Measurements from ENCODE around the gene SYNE1.

Gene SYNE1

DNA sequence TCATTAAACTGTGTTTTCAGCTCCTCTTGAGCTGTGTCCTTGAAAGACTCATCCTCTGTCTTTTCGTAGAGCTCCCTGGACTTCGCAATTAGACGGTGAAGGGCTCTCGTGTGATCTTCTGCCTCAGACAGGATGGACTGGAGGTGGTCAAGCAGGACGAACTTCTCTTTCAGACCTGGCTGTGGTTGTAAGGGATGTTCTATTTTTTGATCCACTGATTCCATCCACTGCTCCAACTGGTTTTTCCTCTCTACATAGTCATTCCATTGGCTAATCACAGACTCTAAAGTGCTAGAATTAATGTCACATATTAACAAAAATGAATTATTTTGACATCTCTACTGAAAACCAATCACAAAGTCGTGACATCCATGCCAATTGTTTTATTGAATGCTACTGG lies 250.1 kb downstream of the SYNE1 start:
- TF ChIP-seq, protein P1, sequence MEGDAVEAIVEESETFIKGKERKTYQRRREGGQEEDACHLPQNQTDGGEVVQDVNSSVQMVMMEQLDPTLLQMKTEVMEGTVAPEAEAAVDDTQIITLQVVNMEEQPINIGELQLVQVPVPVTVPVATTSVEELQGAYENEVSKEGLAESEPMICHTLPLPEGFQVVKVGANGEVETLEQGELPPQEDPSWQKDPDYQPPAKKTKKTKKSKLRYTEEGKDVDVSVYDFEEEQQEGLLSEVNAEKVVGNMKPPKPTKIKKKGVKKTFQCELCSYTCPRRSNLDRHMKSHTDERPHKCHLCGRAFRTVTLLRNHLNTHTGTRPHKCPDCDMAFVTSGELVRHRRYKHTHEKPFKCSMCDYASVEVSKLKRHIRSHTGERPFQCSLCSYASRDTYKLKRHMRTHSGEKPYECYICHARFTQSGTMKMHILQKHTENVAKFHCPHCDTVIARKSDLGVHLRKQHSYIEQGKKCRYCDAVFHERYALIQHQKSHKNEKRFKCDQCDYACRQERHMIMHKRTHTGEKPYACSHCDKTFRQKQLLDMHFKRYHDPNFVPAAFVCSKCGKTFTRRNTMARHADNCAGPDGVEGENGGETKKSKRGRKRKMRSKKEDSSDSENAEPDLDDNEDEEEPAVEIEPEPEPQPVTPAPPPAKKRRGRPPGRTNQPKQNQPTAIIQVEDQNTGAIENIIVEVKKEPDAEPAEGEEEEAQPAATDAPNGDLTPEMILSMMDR (IDR thresholded peaks at IDR 0.05; ENCODE audit: low read depth, low read length): no peak
- no peak for DNase-seq (ENCODE audit: low read depth in 2 of 2)
- H3K4me3 ChIP-seq (replicated peaks in 1 of 2; ENCODE audit: low read depth in 2 of 2, low read length in 2 of 2): no peak overlapping the region

DNA sequence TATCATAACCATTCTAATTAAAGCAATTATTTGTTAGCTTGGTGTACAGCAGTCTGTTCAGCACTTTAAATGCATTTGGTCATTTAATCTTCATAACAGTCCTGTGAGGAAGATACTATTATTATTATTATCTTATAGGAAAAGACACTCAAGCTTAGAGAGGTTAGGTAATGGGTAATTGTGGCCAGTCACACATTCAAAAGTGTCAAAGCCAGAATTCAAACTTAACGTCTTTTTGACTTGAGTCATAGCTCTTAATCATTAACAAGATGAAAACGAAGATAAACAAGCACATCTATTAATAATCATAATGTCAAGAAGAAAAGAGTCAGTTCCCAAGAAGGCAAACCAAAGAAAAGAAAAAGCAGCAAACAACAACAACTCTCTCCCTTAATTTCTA lies 251.0 kb downstream of the SYNE1 start:
- no peak overlapping the region for H3K4me3 ChIP-seq (replicated peaks in 1 of 2; ENCODE audit: low read depth in 2 of 2, low read length in 2 of 2)
- DNase-seq (ENCODE audit: low read depth in 2 of 2): no peak
- TF ChIP-seq, protein P1 (IDR thresholded peaks at IDR 0.05; ENCODE audit: low read depth, low read length): no peak

- H3K4me3 ChIP-seq (replicated peaks in 1 of 2; ENCODE audit: low read depth in 2 of 2, low read length in 2 of 2): peak overlapping the region; percentile 47 to 68
- DNase-seq (ENCODE audit: low read depth in 2 of 2): peak; percentile 96 to 98
- TF ChIP-seq, protein P1 (IDR thresholded peaks at IDR 0.05; ENCODE audit: low read depth, low read length): no peak
Measured at GRCh38 chr6:152380993-152381898, 255.9 kb downstream of the SYNE1 start.

DNA sequence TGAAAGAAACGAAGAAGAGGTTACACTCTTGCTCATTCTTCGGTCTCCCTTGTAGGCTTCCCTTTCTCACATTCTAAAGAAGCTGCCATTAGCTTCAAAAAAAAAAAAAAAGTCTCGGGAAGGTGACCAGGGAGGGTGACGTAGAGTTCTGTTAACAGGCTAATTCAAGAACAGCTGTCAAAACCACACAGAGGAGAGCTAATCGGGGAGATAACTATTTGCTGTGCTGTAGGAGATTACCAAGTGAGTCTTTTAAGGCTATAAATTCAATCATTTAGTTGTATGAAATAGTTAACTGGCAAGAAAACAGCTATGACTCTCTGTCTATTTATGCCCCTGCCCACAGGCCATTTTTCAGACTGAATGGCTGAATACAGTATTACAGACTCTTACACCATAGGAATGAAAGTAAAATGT lies 256.8 kb downstream of the SYNE1 start:
- TF ChIP-seq, protein P1 (IDR thresholded peaks at IDR 0.05; ENCODE audit: low read depth, low read length): no peak
- DNase-seq (ENCODE audit: low read depth in 2 of 2): peak; percentile 85
- peak overlapping the region; percentile 47 to 68 for H3K4me3 ChIP-seq (replicated peaks in 1 of 2; ENCODE audit: low read depth in 2 of 2, low read length in 2 of 2)

GRCh38 chr6:152379423-152379822 lies 257.7 kb downstream of the SYNE1 start:
- TF ChIP-seq, protein P1 (IDR thresholded peaks at IDR 0.05; ENCODE audit: low read depth, low read length): no peak
- peak in 1 of 2 donors; percentile 6 for DNase-seq (ENCODE audit: low read depth in 2 of 2)
- H3K4me3 ChIP-seq (replicated peaks in 1 of 2; ENCODE audit: low read depth in 2 of 2, low read length in 2 of 2): peak overlapping the region in 1 of 2 donors; percentile 68

DNA sequence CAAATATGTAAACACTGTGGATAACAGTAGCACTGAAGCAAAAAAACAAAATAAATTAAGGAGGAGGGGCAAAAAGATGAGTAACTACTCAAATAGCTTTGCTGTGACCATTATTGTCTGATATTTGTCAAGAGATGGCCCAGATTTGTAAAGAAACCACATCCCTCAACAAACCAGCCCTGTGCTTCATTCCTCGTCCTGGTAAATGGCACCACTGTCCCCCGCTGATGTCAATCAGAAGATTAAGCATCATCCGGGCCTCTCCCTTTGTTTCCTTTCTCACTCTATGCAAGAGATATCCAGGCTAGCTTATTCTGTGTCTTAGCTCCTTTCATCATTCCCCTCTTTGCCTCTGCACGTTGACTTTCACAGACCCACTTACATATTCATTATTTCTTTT lies 259.0 kb downstream of the SYNE1 start:
- TF ChIP-seq, protein P1 (IDR thresholded peaks at IDR 0.05; ENCODE audit: low read depth, low read length): no peak
- H3K4me3 ChIP-seq (replicated peaks in 1 of 2; ENCODE audit: low read depth in 2 of 2, low read length in 2 of 2): peak overlapping the region in 1 of 2 donors; percentile 26
- DNase-seq (ENCODE audit: low read depth in 2 of 2): peak in 1 of 2 donors; percentile 77
